Activated CD8-positive, alpha-beta memory T cell treated with anti-CD3 and anti-CD28 coated beads, Interleukin-2, amount 10 ng/mL, durations not matched to agents 7 days and 5 days (primary cell): Measurements from ENCODE around the gene ARSB. TPM values are rescaled to one million over a fixed set of nuclear protein-coding genes. Genes with fewer than 3 reads are reported as not detected.

Experiments
- ATAC-seq: fragments of 150-1000 bp; cut with Tn5 transposase; one replicate; pipeline ENCODE4 v1.10.0; 2021; ENCODE audit warnings: moderate library complexity
- CTCF ChIA-PET: fragments of 350-600 bp; sonication (Branson Sonifier 250); formaldehyde crosslinking; loops from one replicate; lab custom pipeline; 2021; ENCODE audit warnings: antibody characterized with exemption; lab: Charles Lee
- DNase-seq: peaks from one replicate; pipeline ENCODE4 v3.0.0-alpha.2; 2020
- H3K27ac Mint-ChIP-seq: one replicate; pipeline ENCODE4 v1.8.0; 2021; ENCODE audit warnings: mild to moderate bottlenecking, mixed read lengths
- H3K27me3 Mint-ChIP-seq: one replicate; pipeline ENCODE4 v1.8.0; 2021; ENCODE audit warnings: mixed read lengths
- H3K36me3 Mint-ChIP-seq: one replicate; pipeline ENCODE4 v1.8.0; 2021; ENCODE audit warnings: mild to moderate bottlenecking, mixed read lengths
- H3K4me1 Mint-ChIP-seq: one replicate; pipeline ENCODE4 v1.8.0; 2021; ENCODE audit warnings: mixed read lengths
- H3K4me3 Mint-ChIP-seq: one replicate; pipeline ENCODE4 v1.8.0; 2021; ENCODE audit warnings: mild to moderate bottlenecking, moderate library complexity, mixed read lengths
- H3K9me3 Mint-ChIP-seq: one replicate; pipeline ENCODE4 v1.8.0; 2022; ENCODE audit warnings: low read depth, mixed read lengths
- total RNA-seq, 2 experiments: library from RNA; stranded (reverse); gene quantifications; one replicate each; pipeline ENCODE4 v1.2.3, GENCODE V29; 2021

The ARSB gene
- total RNA-seq, 2 experiments from 2014 or later: 12.3 to 13.0 TPM

DNA sequence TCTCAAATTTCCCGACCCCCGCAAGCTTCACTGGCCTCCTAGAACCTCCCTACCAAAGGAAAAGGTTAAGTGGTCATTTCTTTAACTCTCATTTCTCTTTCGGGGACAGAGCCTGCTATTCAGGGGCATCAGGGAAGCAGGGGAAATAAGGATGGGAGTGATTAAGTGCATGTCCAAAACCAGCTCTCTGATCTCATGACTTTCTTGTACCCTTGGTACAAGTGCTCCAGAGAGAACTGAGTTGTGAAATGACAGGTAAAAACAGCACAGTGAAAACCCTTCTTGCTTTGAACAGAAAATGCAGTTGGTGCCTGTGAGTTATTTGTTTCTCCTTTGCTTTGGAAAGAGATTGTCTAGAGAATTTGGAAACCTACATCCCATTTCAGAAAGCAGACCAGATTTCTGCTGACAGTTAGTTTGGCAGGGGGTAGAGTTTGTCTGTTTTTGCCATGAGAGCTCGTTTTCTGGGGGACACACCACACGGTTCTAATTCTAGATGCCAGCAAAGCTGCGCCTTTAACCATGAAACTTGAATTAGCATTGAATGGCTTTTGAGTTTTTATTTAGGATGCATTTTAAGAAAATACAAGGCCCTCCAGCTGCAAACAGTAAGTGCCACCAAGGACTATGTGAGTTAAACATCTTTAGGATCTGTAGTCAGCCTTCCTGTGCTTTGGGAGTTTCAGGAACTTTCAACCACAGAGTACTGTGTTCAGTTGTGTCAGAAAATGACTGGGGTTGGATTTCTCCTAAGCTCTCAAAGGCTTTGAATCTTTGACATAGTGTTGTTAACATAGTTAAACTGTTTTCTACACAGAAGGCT, 174.8 kb downstream of the ARSB start:
- Mint-ChIP-seq H3K27ac (no peak overlapping the region), H3K27me3 (no peaks in the 10 kb centered on the region), H3K4me3 (no peak overlapping the region), H3K9me3 (no peaks in the 10 kb centered on the region), H3K36me3 (no peaks in the 10 kb centered on the region), H3K4me1 (no peaks in the 10 kb centered on the region)
- DNase-seq (no peak), ATAC-seq (no peak)
- CTCF ChIA-PET: no interaction called here

GRCh38 chr5:78809444-78809843, 175.7 kb downstream of the ARSB start:
- Mint-ChIP-seq H3K27me3 (no peaks in the 10 kb centered on the region), H3K9me3 (no peaks in the 10 kb centered on the region), H3K4me3 (no peak overlapping the region), H3K36me3 (no peaks in the 10 kb centered on the region), H3K4me1 (no peaks in the 10 kb centered on the region), H3K27ac (no peak overlapping the region)
- no peak for DNase-seq
- ATAC-seq: no peak
- CTCF ChIA-PET: no interaction called here

GRCh38 chr5:78808818-78809217, 176.3 kb downstream of the ARSB start:
- ATAC-seq: no peak
- Mint-ChIP-seq H3K27me3 (no peaks in the 10 kb centered on the region), H3K36me3 (no peaks in the 10 kb centered on the region), H3K4me3 (no peak overlapping the region), H3K27ac (no peak overlapping the region), H3K9me3 (no peaks in the 10 kb centered on the region), H3K4me1 (no peaks in the 10 kb centered on the region)
- CTCF ChIA-PET: no interaction called here
- no peak for DNase-seq

DNA sequence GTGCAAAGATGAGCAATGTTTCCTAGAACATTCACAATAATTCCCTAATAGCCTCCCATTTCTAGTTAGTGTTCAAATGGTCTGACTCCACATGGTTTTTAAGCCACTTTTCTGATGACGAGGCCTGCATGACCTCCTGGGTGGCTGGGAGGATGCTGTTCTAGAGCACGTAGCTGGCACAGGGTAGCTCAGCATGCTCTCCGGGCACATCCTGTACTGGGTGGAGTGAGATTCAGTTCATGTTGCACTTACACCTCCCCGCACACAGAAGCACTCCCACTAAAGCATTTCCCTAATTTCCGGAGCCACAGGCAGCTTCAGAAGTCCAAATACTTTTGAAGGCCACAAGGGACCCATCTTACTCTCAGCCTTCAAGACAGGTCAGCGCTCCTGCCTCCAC, 176.7 kb downstream of the ARSB start:
- H3K9me3 Mint-ChIP-seq: no peaks in the 10 kb centered on the region
- H3K27ac Mint-ChIP-seq: no peak overlapping the region
- no peaks in the 10 kb centered on the region for H3K4me1 Mint-ChIP-seq
- no peaks in the 10 kb centered on the region for H3K27me3 Mint-ChIP-seq
- DNase-seq (no peak), ATAC-seq (no peak)
- CTCF ChIA-PET: no interaction called here
- H3K36me3 Mint-ChIP-seq: no peaks in the 10 kb centered on the region
- no peak overlapping the region for H3K4me3 Mint-ChIP-seq

GRCh38 chr5:78806544-78806943, 178.6 kb downstream of the ARSB start:
- no peak overlapping the region for H3K27ac Mint-ChIP-seq
- no peak for ATAC-seq
- H3K4me1 Mint-ChIP-seq: no peaks in the 10 kb centered on the region
- peaks cover 4% of the 10 kb centered on the region for H3K9me3 Mint-ChIP-seq
- DNase-seq: no peak
- no peak overlapping the region for H3K4me3 Mint-ChIP-seq
- CTCF ChIA-PET: interaction anchor here (0.6 kb wide), 1 partner anchor 549 kb away, joined by 3 read pairs; no protein-coding TSS in a partner anchor
- H3K27me3 Mint-ChIP-seq: no peaks in the 10 kb centered on the region
- peaks cover 4% of the 10 kb centered on the region for H3K36me3 Mint-ChIP-seq

- H3K27me3 Mint-ChIP-seq: no peaks in the 10 kb centered on the region
- CTCF ChIA-PET: no interaction called here
- DNase-seq (no peak), ATAC-seq (no peak)
- no peak overlapping the region for H3K4me3 Mint-ChIP-seq
- H3K27ac Mint-ChIP-seq: no peak overlapping the region
- peaks cover 8% of the 10 kb centered on the region for H3K9me3 Mint-ChIP-seq
- peaks cover 13% of the 10 kb centered on the region for H3K36me3 Mint-ChIP-seq
- no peaks in the 10 kb centered on the region for H3K4me1 Mint-ChIP-seq
Observed at GRCh38 chr5:78805474-78806124, 179.5 kb downstream of the ARSB start.

GRCh38 chr5:78804995-78805394, 180.1 kb downstream of the ARSB start:
- Mint-ChIP-seq H3K27me3 (no peaks in the 10 kb centered on the region), H3K4me3 (no peak overlapping the region), H3K27ac (no peak overlapping the region), H3K9me3 (peaks cover 9% of the 10 kb centered on the region), H3K36me3 (peaks cover 14% of the 10 kb centered on the region), H3K4me1 (no peaks in the 10 kb centered on the region)
- CTCF ChIA-PET: no interaction called here
- ATAC-seq (no peak), DNase-seq (no peak)

- no peak overlapping the region for H3K27ac Mint-ChIP-seq
- no peaks in the 10 kb centered on the region for H3K4me1 Mint-ChIP-seq
- H3K4me3 Mint-ChIP-seq: no peak overlapping the region
- DNase-seq (no peak), ATAC-seq (no peak)
- H3K9me3 Mint-ChIP-seq: peaks cover 9% of the 10 kb centered on the region
- CTCF ChIA-PET: no interaction called here
- H3K36me3 Mint-ChIP-seq: peaks cover 16% of the 10 kb centered on the region
- H3K27me3 Mint-ChIP-seq: no peaks in the 10 kb centered on the region
Observed at GRCh38 chr5:78803941-78804340, 181.2 kb downstream of the ARSB start.

- H3K4me3 Mint-ChIP-seq: no peak overlapping the region
- H3K9me3 Mint-ChIP-seq: peaks cover 9% of the 10 kb centered on the region
- ATAC-seq: no peak
- H3K4me1 Mint-ChIP-seq: no peaks in the 10 kb centered on the region
- CTCF ChIA-PET: no interaction called here
- no peak for DNase-seq
- H3K27ac Mint-ChIP-seq: no peak overlapping the region
- H3K27me3 Mint-ChIP-seq: no peaks in the 10 kb centered on the region
- peaks cover 16% of the 10 kb centered on the region for H3K36me3 Mint-ChIP-seq
Observed at GRCh38 chr5:78803353-78803752, 181.8 kb downstream of the ARSB start.

DNA sequence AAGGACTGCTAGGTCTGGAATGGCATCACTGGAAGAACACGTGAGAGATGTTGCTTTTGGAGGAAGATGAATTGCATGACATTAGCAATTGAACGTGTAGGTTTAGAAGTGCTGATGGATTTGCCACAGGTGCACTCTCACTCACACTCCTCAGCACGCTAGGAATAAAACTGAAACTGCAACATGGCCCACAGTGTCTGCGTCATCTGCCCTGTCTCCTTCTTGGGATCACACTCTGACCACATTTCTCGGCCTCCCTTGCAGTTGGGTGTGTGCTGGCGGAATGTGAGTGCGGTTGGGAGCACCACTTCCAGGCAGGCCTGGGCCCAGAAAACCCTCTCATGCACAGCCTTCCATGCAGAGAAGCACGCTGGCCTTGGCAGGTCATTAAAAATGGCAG, 183.7 kb downstream of the ARSB start:
- H3K4me1 Mint-ChIP-seq: peaks cover 4% of the 10 kb centered on the region
- ATAC-seq (no peak), DNase-seq (no peak)
- H3K36me3 Mint-ChIP-seq: peaks cover 19% of the 10 kb centered on the region
- H3K4me3 Mint-ChIP-seq: no peak overlapping the region
- peaks cover 9% of the 10 kb centered on the region for H3K9me3 Mint-ChIP-seq
- CTCF ChIA-PET: no interaction called here
- no peak overlapping the region for H3K27ac Mint-ChIP-seq
- H3K27me3 Mint-ChIP-seq: no peaks in the 10 kb centered on the region

DNA sequence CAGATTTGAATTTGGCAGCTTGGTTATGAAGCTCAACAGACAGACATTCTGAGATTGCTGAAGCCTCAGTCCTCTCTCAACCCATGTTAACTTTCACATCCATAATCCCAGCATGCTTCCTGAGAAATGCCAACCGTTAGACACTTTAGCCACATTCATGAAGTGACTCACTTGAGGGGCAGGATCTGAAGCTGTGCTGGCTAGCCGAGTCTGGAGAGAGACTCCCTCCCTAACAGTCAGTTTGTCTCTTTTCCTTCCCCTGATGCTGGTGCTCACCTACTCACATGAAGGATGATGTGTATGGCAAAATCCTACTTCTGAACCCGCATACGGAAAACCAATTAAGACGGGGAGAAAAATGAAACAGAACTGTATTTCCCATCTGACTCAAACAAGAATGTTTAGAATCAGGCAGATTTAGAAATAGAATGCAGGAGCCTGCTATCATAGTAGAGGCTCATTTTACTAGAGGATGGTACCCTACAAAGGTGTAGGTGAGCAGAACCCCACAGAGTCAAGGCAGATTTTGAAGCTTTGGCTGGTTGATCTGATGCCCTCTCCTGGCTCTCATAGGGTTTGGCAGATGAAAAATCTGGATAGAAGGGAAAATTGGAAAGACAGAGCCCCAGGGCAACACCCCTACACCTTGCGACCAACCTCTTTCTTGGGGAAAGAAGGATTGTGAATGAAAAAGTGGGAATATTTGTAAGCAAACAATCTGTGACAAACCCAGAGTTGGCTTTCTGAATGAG, 185.7 kb downstream of the ARSB start:
- DNase-seq (no peak), ATAC-seq (no peak)
- H3K27me3 Mint-ChIP-seq: no peaks in the 10 kb centered on the region
- peaks cover 9% of the 10 kb centered on the region for H3K9me3 Mint-ChIP-seq
- peaks cover 19% of the 10 kb centered on the region for H3K36me3 Mint-ChIP-seq
- H3K27ac Mint-ChIP-seq: no peak overlapping the region
- no peak overlapping the region for H3K4me3 Mint-ChIP-seq
- peaks cover 11% of the 10 kb centered on the region for H3K4me1 Mint-ChIP-seq
- CTCF ChIA-PET: no interaction called here

DNA sequence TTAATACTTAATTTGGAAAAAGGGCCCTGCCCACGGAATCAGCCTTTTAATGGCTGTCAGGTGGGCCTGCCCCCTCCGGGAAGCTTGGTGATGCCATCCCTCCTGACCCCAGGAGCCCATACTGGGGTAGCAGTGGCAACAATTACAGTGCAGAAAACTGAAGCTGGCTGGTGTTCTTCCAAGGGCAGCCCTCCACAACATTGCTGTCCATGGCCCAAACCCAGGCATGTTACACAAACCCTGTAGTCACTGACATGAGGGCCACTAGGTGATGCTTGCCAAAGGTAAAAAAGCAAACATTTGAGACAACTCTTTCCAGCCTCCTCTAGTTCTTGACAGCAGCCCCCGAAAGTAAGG, 186.5 kb downstream of the ARSB start:
- H3K27ac Mint-ChIP-seq: no peak overlapping the region
- no peak for ATAC-seq
- CTCF ChIA-PET: no interaction called here
- peaks cover 9% of the 10 kb centered on the region for H3K9me3 Mint-ChIP-seq
- peaks cover 11% of the 10 kb centered on the region for H3K4me1 Mint-ChIP-seq
- peaks cover 19% of the 10 kb centered on the region for H3K36me3 Mint-ChIP-seq
- no peak overlapping the region for H3K4me3 Mint-ChIP-seq
- no peaks in the 10 kb centered on the region for H3K27me3 Mint-ChIP-seq
- DNase-seq: no peak

- Mint-ChIP-seq H3K27ac (no peak overlapping the region), H3K4me3 (no peak overlapping the region), H3K27me3 (no peaks in the 10 kb centered on the region), H3K9me3 (peaks cover 9% of the 10 kb centered on the region), H3K4me1 (peaks cover 11% of the 10 kb centered on the region), H3K36me3 (peaks cover 19% of the 10 kb centered on the region)
- CTCF ChIA-PET: no interaction called here
- DNase-seq (no peak), ATAC-seq (no peak)
Observed at GRCh38 chr5:78797936-78798672, 187.0 kb downstream of the ARSB start.
